ENCODE data around the gene ZNF750. TPM values are rescaled to one million over a fixed set of nuclear protein-coding genes. Genes with fewer than 3 reads are reported as not detected.

ZNF750 gene
- total RNA-seq, 1 experiment from 2014 or later, result not detected

DNA sequence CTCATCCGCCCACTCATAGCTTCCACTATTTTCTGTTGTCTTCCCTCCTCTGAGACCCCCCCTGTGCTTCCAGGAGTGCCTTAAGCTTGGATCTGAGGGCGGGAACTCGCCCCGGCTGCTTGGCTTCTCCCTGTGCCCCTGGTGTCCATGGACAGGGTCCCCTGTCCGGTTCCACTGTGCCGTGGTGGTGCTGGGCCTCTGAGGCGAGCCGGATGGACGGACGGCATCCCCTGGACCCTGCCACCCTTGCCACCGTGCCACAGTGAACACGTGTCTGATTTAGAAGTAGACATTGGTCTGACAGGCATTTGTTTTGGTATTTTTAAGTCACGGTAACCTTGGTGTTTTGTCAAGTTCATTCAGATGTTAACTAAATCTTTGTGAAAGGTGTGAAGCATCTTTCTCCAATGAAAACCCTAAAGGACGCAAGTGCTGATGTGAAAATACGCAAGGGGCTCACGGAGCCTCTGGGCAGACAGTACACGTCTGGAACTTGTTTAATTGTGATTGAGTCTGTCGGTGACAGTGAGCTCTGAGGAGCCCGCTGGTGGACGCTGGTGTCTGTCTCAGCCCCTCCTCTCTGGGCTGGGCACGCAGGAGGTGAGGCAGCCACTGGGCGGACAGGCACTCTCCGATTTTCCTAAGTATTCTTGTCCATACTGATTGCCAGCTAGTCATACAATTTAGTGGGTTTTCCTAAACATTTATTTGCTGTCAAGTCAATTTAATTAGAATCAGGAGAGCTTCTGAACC, 26.3 kb downstream of the ZNF750 start:
- no peak for DNase-seq (ENCODE audit: low read depth)

DNA sequence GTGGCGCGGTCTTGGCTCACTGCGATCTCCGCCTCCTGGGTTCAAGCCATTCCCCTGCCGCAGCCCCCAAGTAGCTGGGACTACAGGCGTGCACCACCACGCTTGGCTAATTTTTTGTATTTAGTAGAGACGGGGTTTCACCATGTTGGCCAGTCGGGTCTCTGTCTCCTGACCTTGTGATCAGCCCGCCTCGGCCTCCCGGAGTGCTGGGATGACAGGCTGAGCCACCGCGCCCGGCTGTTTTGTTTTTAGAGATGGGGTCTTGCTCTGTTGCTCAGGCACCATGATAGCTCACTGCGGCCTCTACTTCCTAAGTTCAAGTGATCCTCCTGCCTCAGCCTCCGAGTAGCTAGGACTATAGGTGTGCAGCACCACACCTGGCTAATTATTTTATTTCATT, 27.2 kb downstream of the ZNF750 start:
- DNase-seq (ENCODE audit: low read depth), result no peak

DNA sequence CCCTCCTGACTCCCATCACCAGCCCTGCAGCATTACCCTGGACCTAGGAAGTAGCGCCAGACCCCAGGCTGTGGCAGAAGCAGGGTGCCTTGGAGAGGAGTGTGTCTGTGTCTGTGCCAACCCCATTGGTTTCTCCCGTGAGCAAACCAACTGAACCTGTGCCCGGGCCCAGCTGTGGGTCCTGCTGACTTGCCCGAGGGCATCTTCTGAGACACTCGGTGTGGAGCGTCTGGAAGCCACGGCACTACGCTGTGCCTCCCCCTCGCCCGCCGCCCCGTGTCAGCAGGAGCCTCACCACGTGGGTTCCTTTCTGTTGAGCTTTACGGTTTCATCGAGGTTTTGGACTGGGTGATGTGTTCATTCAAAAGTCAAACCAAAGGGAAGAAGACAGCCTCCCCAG, 27.8 kb downstream of the ZNF750 start:
- no peak for DNase-seq (ENCODE audit: low read depth)

DNA sequence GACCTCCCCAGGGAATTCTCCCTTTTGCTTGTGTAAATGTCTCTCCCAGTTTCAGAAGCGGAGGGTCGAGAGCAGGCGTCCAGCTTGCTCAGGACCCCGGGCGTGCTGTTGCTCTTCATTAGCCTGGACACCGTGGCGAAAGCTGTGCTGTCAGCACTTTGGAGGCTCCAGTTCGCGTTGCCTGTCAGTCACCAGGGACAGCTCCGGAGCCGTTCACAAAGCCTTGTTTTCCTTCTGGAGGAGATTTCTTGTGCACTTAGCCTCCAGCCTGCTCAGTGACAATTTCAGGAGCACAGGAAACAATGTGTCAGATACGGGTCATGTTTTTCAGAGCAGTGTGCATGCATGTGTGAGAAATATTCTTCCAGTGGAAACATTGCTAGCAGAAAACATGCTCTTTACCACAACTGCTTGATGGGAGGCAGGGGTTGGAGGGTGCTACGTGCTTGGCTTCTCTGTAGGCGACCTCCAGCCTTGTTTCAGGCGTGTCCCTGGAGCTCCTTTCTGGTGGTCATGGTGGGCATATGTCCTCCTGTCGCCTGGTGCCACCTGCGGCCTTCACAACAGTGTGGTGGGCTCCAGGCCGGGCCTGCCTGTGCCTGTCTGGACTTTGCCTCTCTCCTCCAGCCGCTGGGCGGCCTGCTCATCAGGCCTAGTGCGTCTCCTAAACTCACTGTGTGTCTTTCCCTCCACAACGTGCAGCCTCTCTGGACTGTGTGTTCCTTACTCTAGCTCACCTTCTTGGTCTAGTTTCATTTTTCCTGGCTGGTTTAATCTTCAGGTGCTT, 29.0 kb downstream of the ZNF750 start:
- DNase-seq (ENCODE audit: low read depth), result no peak

DNA sequence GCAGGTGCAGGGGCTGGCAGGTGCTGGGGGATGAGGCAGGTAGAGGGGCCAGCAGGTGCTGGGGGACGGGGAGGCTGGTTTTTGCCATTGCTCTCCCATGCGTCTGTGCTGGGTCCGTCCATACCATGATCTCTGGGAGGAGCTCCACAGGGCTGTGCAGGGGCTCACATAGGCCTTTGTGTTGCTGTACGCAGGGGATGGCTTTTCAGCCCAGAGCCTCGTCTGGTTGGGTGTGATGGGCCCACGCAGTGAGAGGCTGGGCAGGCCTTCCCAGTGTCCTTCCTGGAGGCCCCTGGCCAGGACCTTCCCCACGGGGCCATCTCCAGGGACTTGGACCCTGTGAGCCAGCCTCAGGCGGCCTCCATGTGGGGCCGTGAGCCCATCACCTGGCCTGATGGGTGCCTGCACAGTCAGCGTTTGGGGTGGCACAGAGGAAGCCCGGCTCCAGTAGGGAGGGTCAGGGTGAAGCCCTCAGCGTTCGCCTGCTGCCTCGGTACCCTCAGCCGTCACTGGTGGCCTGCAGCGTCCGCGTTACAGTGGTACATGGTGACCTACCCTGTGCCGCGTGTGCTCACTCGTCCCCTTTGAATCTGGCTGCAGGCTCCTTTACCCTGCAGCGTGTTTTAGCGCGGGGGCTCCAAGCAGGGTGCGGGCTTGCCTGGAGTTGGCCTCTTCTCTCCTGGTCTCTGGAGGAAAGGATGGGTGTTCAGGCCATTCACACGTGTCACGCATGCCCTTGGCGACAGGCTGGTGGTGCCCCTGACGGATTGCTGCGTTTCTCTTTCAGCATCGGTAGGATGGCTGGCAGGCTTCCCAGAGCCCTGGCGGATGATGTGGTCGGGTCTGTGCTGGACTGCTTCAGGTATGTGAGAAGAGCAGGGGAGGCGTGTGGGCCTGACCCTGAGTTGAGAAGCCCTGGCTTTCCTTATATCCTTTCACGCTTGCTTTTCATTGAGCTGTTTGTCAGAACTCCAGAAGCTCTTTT, 30.6 kb downstream of the ZNF750 start:
- DNase-seq (ENCODE audit: low read depth), result no peak

DNA sequence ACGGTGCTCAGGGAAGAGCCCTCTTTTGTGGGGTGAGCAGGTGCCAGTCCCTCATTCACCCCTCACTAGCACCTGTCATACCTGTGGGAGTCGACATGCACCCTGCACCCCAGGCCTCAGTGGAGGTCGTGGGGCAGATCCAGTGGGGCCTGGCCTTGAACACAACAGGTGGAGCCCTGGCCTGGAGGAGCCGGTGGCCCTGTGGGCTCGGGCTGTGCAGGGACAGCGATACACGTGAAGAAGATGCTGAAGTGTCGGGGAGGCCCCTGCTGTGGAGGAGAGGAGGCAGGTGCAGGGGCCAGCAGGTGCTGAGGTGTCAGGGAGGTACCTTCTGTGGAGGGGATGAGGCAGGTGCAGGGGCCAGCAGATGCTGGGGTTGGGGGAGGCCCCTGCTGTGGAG, 31.8 kb downstream of the ZNF750 start:
- DNase-seq (ENCODE audit: low read depth), result no peak

DNA sequence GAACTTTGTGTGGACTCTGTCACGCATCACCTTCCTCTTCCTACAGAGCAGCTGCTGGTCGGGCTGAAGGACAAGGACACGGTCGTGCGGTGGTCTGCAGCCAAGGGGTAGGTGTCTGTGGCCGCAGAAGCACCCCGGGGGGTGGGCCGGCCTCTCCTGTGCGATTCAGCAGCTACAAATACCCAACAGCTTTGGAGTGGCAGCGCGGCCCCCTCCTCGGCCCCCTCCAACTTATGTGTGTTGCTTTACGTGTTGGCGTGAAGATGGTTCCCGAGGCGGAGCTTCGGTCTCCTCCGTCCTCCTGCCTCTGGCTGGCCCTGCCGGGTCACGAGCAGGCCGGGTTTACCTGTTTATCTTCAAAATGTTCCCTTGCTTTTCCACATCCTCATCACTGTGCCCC, 32.3 kb downstream of the ZNF750 start:
- no peak for DNase-seq (ENCODE audit: low read depth)

DNA sequence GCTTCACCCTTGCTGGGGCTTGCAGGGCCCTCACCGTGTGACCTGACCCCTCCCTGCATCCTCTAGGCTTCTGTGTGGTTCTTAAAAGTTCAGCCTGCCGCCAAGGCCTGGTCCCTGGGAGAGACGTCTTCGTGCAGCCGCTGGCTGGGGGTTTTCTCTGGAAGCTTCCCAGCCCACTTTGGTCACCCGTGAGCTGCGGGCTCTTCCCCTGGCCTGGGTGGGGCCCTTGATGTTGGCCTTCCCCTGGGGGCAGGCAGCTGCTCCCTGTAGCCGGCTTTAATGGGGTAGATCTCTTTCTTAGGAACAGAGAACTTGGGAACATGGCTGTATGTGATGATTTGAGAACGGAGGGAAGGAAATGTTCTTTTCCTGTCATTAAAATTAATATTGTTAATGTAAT, 32.7 kb downstream of the ZNF750 start:
- no peak for DNase-seq (ENCODE audit: low read depth)

DNA sequence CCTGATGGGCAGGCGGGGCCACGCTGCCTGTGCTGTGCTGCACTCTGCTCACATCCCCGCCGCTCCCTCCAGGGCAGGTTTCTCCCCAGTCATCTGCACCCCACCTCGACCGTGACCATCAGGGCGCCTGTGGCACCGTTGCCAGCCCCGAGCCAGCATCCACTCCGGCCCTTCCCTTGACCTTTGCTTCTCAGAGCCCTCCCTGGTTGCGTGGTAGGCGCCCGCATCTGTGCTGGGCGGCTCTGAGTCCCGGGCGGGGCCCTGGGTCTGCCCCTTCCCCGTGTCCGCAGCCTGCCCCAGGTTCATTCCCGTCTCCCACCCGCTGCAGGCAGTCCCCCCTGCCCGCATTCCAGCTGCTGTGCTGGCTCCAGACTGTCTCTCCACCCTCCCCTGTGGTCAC, 33.2 kb downstream of the ZNF750 start:
- no peak for DNase-seq (ENCODE audit: low read depth)

DNA sequence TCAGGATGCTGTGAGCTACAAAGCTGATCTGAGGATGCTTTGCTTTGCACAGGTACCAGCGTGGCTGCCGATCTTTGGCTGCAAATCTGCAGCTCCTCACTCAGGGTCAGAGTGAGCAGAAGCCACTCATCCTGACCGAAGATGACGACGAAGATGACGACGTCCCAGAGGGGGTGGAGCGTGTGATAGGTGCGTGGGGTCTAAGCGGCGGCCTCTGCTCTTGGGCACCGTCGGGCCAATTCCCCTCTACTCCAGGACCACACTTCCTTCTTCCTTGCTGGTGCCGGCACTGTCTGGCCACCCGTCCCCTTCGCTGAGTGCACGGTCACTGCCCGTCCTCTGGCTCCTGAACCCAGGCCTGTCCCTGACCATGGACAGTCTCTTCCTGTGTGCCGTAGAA, 34.0 kb downstream of the ZNF750 start:
- DNase-seq (ENCODE audit: low read depth), result no peak

DNA sequence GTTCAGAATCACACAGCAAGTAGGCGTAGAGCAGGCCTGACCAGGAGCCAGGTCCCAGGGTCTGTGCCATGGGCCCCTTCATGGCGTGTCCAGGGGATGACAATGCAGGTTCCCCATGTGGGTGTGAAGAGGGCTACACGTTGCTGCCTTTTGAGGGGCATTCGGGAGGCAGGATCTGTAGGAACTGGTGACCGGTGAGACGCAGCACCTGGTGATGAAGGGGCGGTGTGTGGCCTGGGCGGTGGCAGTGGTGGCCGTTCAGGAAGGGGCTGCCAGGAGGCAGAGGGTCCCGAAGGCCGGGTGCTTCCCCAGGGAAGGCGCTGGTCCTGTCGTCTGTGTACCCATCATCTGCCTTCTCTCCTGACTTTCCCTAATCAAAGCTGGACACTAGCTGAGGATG, 34.6 kb downstream of the ZNF750 start:
- no peak for DNase-seq (ENCODE audit: low read depth)

DNA sequence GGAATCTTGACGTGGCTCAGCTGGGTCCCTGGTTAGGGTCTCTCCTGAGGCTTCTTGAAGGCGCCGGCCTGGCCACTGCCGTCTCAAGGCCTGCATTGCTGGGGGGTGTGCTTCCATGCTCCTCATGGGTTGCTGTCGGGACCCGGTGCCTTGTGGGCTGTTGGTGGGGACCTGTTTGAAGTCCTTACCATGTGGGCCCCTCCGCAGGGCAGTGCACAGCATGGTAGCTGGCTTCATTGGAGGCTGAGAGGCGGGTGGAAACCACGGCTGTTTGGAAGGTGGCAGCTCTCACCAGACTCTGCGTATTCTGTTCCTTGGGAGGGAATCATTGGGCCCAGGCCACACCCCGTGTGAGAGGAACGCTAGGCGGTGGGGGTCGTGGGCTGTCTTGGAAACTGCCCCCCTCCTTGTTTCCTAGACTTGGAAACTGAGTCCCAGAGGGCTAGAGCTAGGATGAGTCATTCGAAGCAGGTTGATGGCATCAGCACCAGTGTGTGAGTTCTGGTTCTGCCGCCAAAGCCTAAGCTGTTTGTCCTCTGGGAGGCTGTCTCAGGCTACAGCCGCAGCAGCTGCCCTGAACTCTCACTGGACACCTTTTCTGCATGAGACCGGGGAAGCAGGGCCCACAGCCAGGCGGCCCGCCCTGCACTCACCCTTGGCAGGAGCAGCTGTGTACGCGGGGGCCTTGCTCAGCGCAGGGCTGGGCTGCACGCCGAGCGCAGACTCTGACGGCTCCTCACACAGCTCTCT, 35.2 kb downstream of the ZNF750 start:
- DNase-seq (ENCODE audit: low read depth), result peak; percentile 53

DNA sequence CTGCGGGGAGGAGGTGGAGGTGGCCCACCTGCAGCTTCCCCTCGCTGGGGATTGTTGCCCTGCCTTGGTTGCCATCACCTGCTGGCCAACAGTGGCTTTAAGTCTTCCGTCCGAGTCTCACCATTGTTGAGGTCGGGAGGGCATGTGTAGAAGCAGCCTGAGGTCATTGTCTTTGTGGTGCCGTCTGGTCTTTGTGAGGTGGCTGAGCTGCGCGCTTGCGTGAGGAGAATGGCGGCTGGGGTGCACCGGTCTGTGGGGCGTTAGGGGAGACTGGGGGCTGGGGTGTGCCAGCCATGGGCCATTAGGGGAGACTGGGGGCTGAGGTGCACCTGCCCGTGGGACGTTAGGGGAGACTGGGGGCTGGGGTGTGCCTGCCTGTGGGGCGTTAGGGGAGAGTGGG, 36.2 kb downstream of the ZNF750 start:
- no peak for DNase-seq (ENCODE audit: low read depth)

DNA sequence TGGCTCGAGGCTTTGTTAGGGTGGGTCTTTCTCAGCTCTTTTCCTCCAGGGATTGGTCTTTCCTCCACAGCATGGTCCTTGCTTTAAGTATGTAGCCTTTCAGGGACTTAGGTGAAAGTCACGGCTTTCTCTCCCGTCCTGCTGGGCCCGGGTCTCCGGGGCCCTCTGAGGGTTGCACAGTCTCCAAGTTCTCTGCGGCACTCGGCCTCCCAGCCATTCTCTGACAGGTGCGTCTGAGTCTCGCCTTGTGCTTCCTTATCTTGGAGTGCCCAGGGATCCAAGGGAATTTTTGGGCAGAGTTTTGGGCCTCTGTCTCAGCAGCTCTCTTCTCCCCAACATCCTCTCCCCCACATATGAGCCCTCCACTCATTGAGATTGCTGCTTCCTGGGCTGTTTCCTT, 36.6 kb downstream of the ZNF750 start:
- no peak for DNase-seq (ENCODE audit: low read depth)

DNA sequence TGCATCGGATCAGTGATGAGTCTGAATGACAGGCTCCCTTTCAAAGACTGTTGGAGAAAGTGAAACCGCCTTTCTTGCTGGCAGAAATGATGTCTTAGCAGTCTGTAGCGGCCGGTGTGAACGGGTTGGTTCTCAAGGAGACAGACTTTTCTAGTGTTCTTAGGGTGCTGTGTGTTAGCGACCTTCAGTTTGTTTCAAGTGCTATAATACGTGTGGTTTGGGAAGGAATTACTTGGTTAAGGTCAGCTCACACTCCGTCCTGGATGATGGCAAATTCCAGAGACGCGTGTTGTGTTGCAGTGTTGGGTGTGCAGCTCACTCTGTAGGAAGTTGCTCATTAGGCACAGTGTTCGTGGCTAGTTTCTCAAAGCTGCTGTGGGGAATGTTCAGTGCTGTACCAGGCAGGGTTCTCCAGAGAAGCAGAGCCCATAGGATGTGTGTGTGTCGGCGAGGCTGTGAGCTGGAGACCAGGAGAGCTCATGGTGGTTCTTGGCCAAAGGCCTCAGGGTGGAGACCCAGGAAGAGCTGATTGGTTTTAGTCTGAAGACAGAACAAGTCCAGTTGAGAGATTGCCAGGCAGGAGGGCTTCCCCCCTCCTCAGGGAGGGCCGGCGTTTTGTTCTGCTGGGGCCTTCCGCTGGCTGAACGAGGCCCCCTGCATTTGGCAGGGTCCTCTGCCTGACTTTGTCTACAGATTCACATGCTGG, 37.6 kb downstream of the ZNF750 start:
- no peak for DNase-seq (ENCODE audit: low read depth)

DNA sequence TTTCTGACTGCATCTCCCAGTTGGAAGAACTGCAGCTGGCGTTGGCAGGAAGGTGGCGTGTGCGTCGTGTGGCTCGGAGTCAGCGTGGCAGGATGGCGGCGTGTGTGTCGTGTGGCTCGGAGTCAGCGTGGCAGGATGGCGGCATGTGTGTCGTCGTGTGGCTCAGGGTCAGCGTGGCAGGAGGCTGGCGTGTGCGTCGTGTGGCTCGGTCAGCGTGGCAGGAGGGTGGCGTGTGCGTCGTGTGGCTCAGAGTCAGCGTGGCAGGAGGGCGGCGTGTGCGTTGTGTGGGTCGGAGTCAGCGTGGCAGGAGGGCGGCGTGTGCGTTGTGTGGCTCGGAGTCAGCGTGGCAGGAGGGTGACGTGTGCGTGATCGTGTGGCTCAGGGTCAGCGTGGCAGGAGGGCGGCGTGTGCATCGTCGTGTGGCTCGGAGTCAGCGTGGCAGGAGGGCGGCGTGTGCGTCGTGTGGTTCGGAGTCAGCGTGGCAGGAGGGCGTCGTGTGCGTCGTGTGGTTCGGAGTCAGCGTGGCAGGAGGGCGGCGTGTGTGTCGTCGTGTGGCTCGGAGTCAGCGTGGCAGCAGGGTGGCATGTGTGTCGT, 38.3 kb downstream of the ZNF750 start:
- DNase-seq (ENCODE audit: low read depth), result no peak

DNA sequence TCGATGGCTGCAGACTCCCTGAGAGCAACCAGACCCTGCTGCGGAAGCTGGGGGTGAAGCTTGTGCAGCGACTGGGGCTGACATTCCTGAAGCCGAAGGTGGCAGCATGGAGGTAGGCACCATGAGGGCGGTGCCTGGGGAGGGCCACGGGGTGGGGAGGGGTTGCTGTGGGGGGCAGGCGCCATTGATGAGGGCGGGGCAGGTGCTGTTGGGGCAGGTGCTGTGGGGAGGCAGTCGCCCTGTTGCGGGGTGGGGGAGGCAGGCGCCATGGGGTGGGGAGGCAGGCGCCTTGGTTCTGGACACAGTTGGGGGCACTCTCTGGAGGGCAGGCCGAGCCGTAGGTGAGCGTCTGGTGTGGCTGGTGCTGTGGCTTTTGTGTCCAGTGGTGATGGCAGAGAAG, 38.9 kb downstream of the ZNF750 start:
- DNase-seq (ENCODE audit: low read depth), result no peak

DNA sequence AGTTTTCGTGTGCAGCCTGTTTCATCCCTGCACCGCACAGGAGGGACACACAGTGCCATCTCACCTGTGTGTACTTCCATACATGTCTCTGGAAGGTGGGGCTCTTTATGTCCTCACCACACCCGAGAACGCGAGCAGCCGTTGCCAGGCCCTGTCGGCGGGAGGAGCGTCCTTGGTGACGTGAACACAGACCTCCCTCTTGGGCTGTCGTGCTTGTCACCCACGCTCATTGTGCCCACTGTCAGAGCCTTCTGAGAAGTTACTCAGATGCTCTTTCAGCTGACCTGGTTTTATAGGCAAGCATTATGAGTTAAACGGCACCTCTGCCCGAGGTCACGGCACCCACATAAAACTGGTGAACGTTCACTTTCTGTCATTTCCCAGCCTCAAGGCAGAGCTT, 40.2 kb downstream of the ZNF750 start:
- DNase-seq (ENCODE audit: low read depth), result no peak

DNA sequence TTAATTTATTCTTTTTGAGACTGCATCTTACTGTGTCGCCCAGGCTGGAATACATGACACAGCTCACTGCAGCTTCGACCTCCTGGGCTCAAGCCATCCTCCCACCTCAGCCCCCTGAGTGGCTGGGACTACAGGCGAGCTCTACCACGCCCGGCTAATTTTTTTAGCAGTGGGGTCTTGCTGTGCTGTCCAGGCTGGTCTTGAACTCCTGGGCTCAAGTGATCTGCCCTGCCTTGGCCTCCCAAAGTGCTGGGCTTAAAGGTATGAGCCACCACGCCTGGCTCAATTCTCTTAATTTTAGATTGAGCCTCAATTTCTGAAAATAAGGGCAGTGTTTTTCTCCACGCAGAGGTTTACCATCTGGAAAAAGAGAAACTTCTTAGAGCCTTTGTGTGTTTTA, 41.1 kb downstream of the ZNF750 start:
- no peak for DNase-seq (ENCODE audit: low read depth)

DNA sequence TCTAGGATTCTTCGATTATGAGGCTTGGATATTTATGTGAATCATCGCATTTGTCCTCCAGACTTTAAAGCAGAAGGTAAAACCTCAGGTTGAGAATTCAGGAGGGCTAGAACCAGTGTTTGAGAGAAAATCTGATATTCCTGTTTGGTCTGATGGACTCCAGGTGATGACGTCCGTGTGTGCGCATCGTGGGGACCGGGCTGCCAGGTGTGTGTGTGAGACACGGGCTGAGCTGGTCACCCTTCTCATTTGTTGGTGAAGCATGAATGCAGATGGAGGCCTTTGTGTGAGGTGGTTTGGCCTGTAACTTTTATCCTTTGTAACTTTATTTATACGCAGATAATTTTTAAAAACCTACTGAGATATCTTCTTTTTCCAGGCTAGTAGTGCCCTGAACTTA, 42.8 kb downstream of the ZNF750 start:
- DNase-seq (ENCODE audit: low read depth), result no peak
